Hepatocyte (in vitro differentiated cells): ENCODE results near the gene RAP2B. TPM values are rescaled to one million over a fixed set of nuclear protein-coding genes. Genes with fewer than 3 reads are reported as not detected.
"Not testable (repeated sequence)": the region's sequence is repeated elsewhere in the genome, so short reads cannot be mapped to it uniquely, and the experiment has no call there.

Source experiments
- DNase-seq: peaks from one replicate; pipeline ENCODE4 v3.0.0-alpha.2; 2016; ENCODE audit warnings: low spot score
- H2AFZ ChIP-seq: fragments of 200-600 bp; sonication (generic); 2 replicates; pipeline ENCODE4 v1.6.0; 2016; ENCODE audit warnings: antibody characterized with exemption, mild to moderate bottlenecking
- H3K27ac ChIP-seq: fragments of 200-600 bp; sonication (generic); 2 replicates; pipeline ENCODE4 v1.5.1; 2016; ENCODE audit warnings: mild to moderate bottlenecking
- H3K27me3 ChIP-seq: fragments of 200-600 bp; sonication (generic); 2 replicates; pipeline ENCODE4 v1.6.1; 2016
- H3K36me3 ChIP-seq: fragments of 200-600 bp; sonication (generic); replicated peaks from 2 replicates; pipeline ENCODE4 v1.5.1; 2016; ENCODE audit warnings: low read depth; ENCODE audit not compliant: insufficient read depth
- H3K4me1 ChIP-seq: fragments of 200-600 bp; sonication (generic); 2 replicates; pipeline ENCODE4 v1.5.1; 2016; ENCODE audit warnings: mild to moderate bottlenecking, moderate library complexity; ENCODE audit not compliant: insufficient read depth
- H3K4me2 ChIP-seq: fragments of 200-600 bp; sonication (generic); 2 replicates; pipeline ENCODE4 v1.6.0; 2016
- H3K4me3 ChIP-seq: fragments of 200-600 bp; sonication (generic); 2 replicates; pipeline ENCODE4 v1.5.1; 2016; ENCODE audit warnings: mild to moderate bottlenecking
- H3K79me2 ChIP-seq: fragments of 200-600 bp; sonication (generic); 2 replicates; pipeline ENCODE4 v1.6.0; 2017; ENCODE audit warnings: mild to moderate bottlenecking
- H3K9me2 ChIP-seq: fragments of 200-600 bp; sonication (generic); replicated peaks from 2 replicates; pipeline ENCODE4 v1.6.0; 2017; ENCODE audit warnings: mild to moderate bottlenecking; ENCODE audit not compliant: insufficient read depth
- H3K9me3 ChIP-seq: fragments of 200-600 bp; sonication (generic); 2 replicates; pipeline ENCODE4 v1.5.1; 2016; ENCODE audit warnings: low read depth, mild to moderate bottlenecking
- H4K20me1 ChIP-seq: fragments of 200-600 bp; sonication (generic); 2 replicates; pipeline ENCODE4 v1.6.0; 2016; ENCODE audit warnings: mild to moderate bottlenecking; ENCODE audit not compliant: insufficient read depth, poor library complexity, severe bottlenecking
- EZH2 ChIP-seq: fragments of 200-600 bp; sonication (generic); IDR thresholded peaks from 2 replicates; pipeline ENCODE4 v1.6.1; 2016; ENCODE audit warnings: antibody characterized with exemption, mild to moderate bottlenecking, borderline replicate concordance
- EZH2phosphoT487 ChIP-seq: fragments of 200-600 bp; sonication (generic); IDR thresholded peaks from one replicate; pipeline ENCODE4 v1.6.1; 2018; ENCODE audit warnings: antibody characterized with exemption, mild to moderate bottlenecking, low read depth, moderate library complexity; ENCODE audit not compliant: unreplicated experiment, severe bottlenecking
- WGBS: methylation state at CpG from one replicate; pipeline ENCODE4 v1.1.6; 2016; ENCODE audit warnings: low lambda C conversion rate; ENCODE audit errors: missing lambda C conversion rate; 5-methylcytosine and 5-hydroxymethylcytosine counted together
- polyA plus RNA-seq: library from polyadenylated mRNA; unstranded; fragments of >200 nt; fragmentation: Nextera tagmentation; extraction: Ambion mirVana; gene quantifications from 2 replicates; pipeline ENCODE4 v1.2.1, GENCODE V29; 2016
- total RNA-seq: library from RNA; depleted of rRNA; stranded (reverse); fragments of >200 nt; gene quantifications from 2 replicates; pipeline ENCODE4 v1.2.3, GENCODE V29; 2014
- TF ChIP-seq, protein P1 (sequence below): fragments of 200-600 bp; sonication (generic); IDR thresholded peaks from 2 replicates; pipeline ENCODE4 v1.5.1; 2016; ENCODE audit warnings: antibody characterized with exemption, mild to moderate bottlenecking; ENCODE audit not compliant: poor library complexity

The RAP2B gene
- total and polyA plus RNA-seq, 2 experiments from 2014 or later, result 11.5 to 20.0 TPM

DNA sequence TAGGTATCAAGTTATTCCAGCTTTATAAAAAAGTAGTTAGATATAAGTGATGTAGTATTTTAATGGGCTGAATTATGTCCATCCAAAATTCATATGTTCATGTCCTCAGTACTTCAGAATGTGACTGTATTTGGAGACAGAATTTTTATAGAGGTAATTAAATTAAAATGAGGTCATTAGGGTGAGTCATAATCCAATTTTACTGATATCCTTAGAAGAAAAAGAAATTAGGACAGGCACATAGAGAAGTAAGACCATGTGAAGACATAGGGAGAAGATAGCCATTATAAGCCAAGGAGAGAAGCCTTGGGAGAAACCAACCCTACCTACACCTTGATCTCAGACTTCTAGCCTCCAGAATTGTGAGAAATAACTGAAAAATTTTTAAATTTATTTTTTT, 30.3 kb downstream of the RAP2B start:
- Histone ChIP-seq H3K36me3 (no peaks in the 10 kb centered on the region), H3K27me3 (no peaks in the 10 kb centered on the region), H3K4me1 (no peaks in the 10 kb centered on the region), H3K27ac (no peak overlapping the region), H3K79me2 (no peaks in the 10 kb centered on the region), H3K9me3 (no peaks in the 10 kb centered on the region), H3K4me2 (no peak overlapping the region), H3K4me3 (no peak overlapping the region), H2AFZ (no peak overlapping the region), H3K9me2 (no peaks in the 10 kb centered on the region), H4K20me1 (no peaks in the 10 kb centered on the region)
- DNase-seq, result no peak
- TF ChIP-seq, protein P1, sequence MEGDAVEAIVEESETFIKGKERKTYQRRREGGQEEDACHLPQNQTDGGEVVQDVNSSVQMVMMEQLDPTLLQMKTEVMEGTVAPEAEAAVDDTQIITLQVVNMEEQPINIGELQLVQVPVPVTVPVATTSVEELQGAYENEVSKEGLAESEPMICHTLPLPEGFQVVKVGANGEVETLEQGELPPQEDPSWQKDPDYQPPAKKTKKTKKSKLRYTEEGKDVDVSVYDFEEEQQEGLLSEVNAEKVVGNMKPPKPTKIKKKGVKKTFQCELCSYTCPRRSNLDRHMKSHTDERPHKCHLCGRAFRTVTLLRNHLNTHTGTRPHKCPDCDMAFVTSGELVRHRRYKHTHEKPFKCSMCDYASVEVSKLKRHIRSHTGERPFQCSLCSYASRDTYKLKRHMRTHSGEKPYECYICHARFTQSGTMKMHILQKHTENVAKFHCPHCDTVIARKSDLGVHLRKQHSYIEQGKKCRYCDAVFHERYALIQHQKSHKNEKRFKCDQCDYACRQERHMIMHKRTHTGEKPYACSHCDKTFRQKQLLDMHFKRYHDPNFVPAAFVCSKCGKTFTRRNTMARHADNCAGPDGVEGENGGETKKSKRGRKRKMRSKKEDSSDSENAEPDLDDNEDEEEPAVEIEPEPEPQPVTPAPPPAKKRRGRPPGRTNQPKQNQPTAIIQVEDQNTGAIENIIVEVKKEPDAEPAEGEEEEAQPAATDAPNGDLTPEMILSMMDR, result no peak
- TF ChIP-seq EZH2phosphoT487 (no peak), EZH2 (no peak)

DNA sequence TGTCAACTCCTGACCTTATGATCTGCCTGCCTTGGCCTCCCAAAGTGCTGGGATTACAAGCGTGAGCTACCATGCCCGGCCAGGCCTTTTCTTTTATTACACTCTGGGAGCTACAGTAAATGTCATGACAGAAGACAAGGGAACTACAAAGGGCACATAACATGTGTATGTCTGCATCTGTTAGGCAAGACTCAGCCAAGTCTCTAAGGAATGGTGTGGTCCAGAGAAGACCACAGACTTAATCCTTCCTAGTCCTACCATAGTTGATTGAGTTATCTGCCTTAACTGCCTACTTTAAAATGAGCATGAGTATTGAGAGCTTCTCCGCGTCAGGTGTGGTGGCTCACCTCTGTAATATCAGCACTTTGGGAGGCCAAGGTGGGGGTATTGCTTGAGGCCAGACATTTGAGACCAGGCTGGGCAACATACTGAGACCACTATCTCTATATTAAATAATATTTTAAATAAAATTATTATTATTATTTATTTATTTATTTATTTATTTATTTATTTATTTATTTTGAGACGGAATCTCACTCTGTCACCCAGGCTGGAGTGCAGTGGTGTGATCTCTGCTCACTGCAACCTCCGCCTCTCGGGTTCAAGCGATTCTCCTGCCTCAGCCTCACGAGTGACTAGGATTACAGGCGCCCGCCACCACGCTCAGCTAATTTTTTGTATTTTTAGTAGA, 31.9 kb downstream of the RAP2B start:
- not testable (repeated sequence) for H3K27ac ChIP-seq, H2AFZ ChIP-seq, H3K9me2 ChIP-seq, H3K9me3 ChIP-seq, H3K4me2 ChIP-seq, H3K4me1 ChIP-seq, H3K79me2 ChIP-seq, H3K36me3 ChIP-seq, H3K27me3 ChIP-seq, H3K4me3 ChIP-seq, H4K20me1 ChIP-seq, DNase-seq
- WGBS, result 95% methylated on average over 12 of the region's 12 CpGs

DNA sequence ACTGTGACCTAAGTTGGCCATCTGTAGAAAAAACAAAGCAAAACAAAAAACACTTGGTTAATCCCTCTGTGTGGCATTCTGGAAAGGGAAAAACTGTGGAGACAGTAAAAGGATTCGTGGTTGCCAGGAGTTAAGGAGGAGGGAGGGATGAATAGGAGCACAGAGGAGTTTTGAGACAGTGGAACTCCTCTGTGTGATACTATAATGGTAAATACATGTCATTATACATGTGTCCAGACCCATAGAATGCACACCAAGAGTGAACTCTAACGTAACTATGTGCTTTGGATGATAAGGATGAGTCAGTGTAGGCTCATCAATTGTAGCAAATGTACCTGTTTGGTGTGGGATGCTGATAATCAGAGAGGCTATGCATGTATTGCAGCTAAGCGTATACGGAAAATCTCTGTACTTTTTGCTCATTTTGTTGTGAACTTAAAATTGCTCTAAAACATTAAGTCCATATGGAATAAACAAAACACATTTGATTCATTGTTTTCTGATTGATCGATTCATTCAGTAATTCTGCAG, 33.4 kb downstream of the RAP2B start:
- H3K4me3 ChIP-seq, result no peak overlapping the region
- H4K20me1 ChIP-seq, result no peaks in the 10 kb centered on the region
- no peak for TF ChIP-seq EZH2phosphoT487
- TF ChIP-seq EZH2, result no peak
- TF ChIP-seq, protein P1, result no peak
- no peak for DNase-seq
- no peak overlapping the region for H3K27ac ChIP-seq
- H2AFZ ChIP-seq, result no peak overlapping the region
- no peaks in the 10 kb centered on the region for H3K9me2 ChIP-seq
- no peak overlapping the region for H3K4me2 ChIP-seq
- H3K79me2 ChIP-seq, result no peaks in the 10 kb centered on the region
- WGBS, result 85% methylated on average over 5 of the region's 5 CpGs
- H3K9me3 ChIP-seq, result no peaks in the 10 kb centered on the region
- H3K36me3 ChIP-seq, result no peaks in the 10 kb centered on the region
- no peaks in the 10 kb centered on the region for H3K4me1 ChIP-seq
- no peaks in the 10 kb centered on the region for H3K27me3 ChIP-seq

DNA sequence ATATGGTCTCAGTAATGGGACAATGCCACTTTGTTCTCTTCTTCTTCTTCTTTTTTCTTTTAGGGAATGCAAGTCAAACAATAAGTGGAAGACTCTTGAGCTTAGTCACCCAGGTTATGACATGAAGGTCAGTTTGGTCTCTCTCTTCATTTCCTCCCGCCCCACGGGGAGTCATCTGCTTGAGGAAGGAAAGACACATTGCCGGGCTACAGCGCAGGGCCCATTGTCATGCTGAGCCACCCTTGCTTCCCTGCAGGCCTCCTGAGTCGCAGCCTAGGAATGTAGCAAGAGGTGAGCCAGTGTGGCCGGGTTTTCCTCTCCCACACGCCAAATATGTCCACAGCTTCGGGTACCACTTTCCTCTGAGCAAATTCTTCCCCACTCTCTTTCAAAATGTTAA, 47.6 kb downstream of the RAP2B start:
- WGBS, result 58% methylated on average over 8 of the region's 8 CpGs
- TF ChIP-seq EZH2phosphoT487 (no peak), EZH2 (no peak)
- TF ChIP-seq, protein P1, result no peak
- H3K4me3 ChIP-seq, result no peak overlapping the region
- H3K27me3 ChIP-seq, result no peaks in the 10 kb centered on the region
- no peaks in the 10 kb centered on the region for H3K36me3 ChIP-seq
- DNase-seq, result no peak
- H2AFZ ChIP-seq, result no peak overlapping the region
- no peaks in the 10 kb centered on the region for H4K20me1 ChIP-seq
- no peak overlapping the region for H3K4me2 ChIP-seq
- no peaks in the 10 kb centered on the region for H3K9me2 ChIP-seq
- H3K27ac ChIP-seq, result no peak overlapping the region
- H3K79me2 ChIP-seq, result no peaks in the 10 kb centered on the region
- H3K9me3 ChIP-seq, result no peaks in the 10 kb centered on the region
- no peaks in the 10 kb centered on the region for H3K4me1 ChIP-seq
